Esophagus squamous epithelium (tissue), 5 donors: Measurements from ENCODE around the gene ANKLE1. TPM values are rescaled to one million over a fixed set of nuclear protein-coding genes. Genes with fewer than 3 reads are reported as not detected.

Experiments used
- DNase-seq: peaks from one replicate; lab custom pipeline; 2025; lab: John Stamatoyannopoulos, UW
- H3K27ac ChIP-seq, 4 donors: fragments of 200-600 bp; sonication (generic); one replicate each; pipeline ENCODE4 v1.5.1; 2016 to 2019; ENCODE audit warnings: mild to moderate bottlenecking in 1 of 4
- H3K27me3 ChIP-seq, 4 donors: fragments of 200-600 bp; sonication (generic); 1 replicate in 3 of 4; 2 replicates in 1 of 4; pipeline versions ENCODE4 v1.5.1 to v1.6.0; 2017 to 2021; ENCODE audit warnings: antibody characterized with exemption in 1 of 4
- H3K36me3 ChIP-seq, 3 donors: fragments of 200-600 bp; sonication (generic); one replicate each; pipeline ENCODE4 v1.5.1; 2016 to 2019
- H3K4me1 ChIP-seq, 3 donors: fragments of 200-600 bp; sonication (generic); one replicate each; pipeline ENCODE4 v1.5.1; 2017 to 2019
- H3K4me3 ChIP-seq, 4 donors: fragments of 200-600 bp; sonication (generic); 1 replicate in 3 of 4; 2 replicates in 1 of 4; pipeline ENCODE4 v1.5.1; 2016 to 2019; ENCODE audit warnings: mild to moderate bottlenecking in 2 of 4, moderate library complexity in 1 of 4
- H3K9me3 ChIP-seq, 3 donors: fragments of 200-600 bp; sonication (generic); one replicate each; pipeline ENCODE4 v1.5.1; 2016 to 2019
- CTCF ChIP-seq, 6 experiments: fragments of 450-650 bp in 4 of 6; fragments of 200-600 bp in 2 of 6; sonication (generic) in 2 of 6; IDR thresholded peaks; one replicate each; pipeline ENCODE4 v1.5.1; 2016 to 2019; ENCODE audit warnings: antibody characterized with exemption in 6 of 6, mild to moderate bottlenecking in 4 of 6, moderate library complexity in 4 of 6
- POLR2A ChIP-seq, 4 donors: fragments of 450-650 bp; IDR thresholded peaks; one replicate each; pipeline ENCODE4 v1.6.1; 2017; ENCODE audit warnings: antibody characterized with exemption in 4 of 4, mild to moderate bottlenecking in 4 of 4, moderate library complexity in 3 of 4
- WGBS, 2 donors: methylation state at CpG; one replicate each; pipeline ENCODE4 v1.1.5; 2018; 5-methylcytosine and 5-hydroxymethylcytosine counted together
- intact Hi-C: fragments of 100-400 bp; cut with DNase I; formaldehyde crosslinking; loops from one replicate; pipeline ENCODE4 v1.15.0; 2022
- total RNA-seq, 4 donors: library from RNA; depleted of rRNA; stranded (reverse); fragments of >200 nt; gene quantifications; one replicate each; pipeline ENCODE4 v1.1.0, GENCODE V29; 2016
- donor health status: DM: yes; HTN: yes; CAD: no.

ANKLE1 gene
- total RNA-seq, 4 donors from 2014 or later, result 0.12 to 0.57 (median 0.22) TPM; not detected in 1

GRCh38 chr19:17303940-17304267, 22.2 kb downstream of the ANKLE1 start:
- Histone ChIP-seq H3K36me3 (peaks cover 0 to 16% (median 0%) of the 10 kb centered on the region in 3 donors), H3K4me1 (peaks cover 18 to 72% (median 40%) of the 10 kb centered on the region in 3 donors), H3K27ac (peak overlapping the region in 3 of 4 donors; percentile 90 to 94 (median 90)), H3K27me3 (no peaks in the 10 kb centered on the region), H3K4me3 (peak overlapping the region in 2 of 4 donors; percentile 80 to 82), H3K9me3 (no peaks in the 10 kb centered on the region)
- intact Hi-C loops, result no loop called here
- no peak for DNase-seq
- 56 to 71% methylated on average over 4 to 12 of the region's 12 CpGs for WGBS, 2 donors
- TF ChIP-seq CTCF (IDR thresholded peaks at IDR 0.05) (no peak), POLR2A (IDR thresholded peaks at IDR 0.05) (no peak)

- Histone ChIP-seq H3K36me3 (peaks cover 0 to 16% (median 0%) of the 10 kb centered on the region in 3 donors), H3K27ac (peak overlapping the region; percentile 84 to 94 (median 90)), H3K9me3 (no peaks in the 10 kb centered on the region), H3K27me3 (no peaks in the 10 kb centered on the region), H3K4me3 (peak overlapping the region in 2 of 4 donors; percentile 63 to 70), H3K4me1 (peaks cover 21 to 74% (median 41%) of the 10 kb centered on the region in 3 donors)
- intact Hi-C loops, result no loop called here
- no peak for DNase-seq
- TF ChIP-seq CTCF (IDR thresholded peaks at IDR 0.05) (no peak), POLR2A (IDR thresholded peaks at IDR 0.05) (no peak)
- 53 to 60% methylated on average over 12 of the region's 12 CpGs for WGBS, 2 donors
Observed at GRCh38 chr19:17304386-17305215, 22.9 kb downstream of the ANKLE1 start.

GRCh38 chr19:17305216-17305516, 23.5 kb downstream of the ANKLE1 start:
- Histone ChIP-seq H3K36me3 (peaks cover 0 to 13% (median 0%) of the 10 kb centered on the region in 3 donors), H3K9me3 (no peaks in the 10 kb centered on the region), H3K4me1 (peaks cover 26 to 79% (median 43%) of the 10 kb centered on the region in 3 donors), H3K27ac (peak overlapping the region; percentile 84 to 94 (median 90)), H3K4me3 (peak overlapping the region; percentile 46 to 75 (median 66)), H3K27me3 (no peaks in the 10 kb centered on the region)
- DNase-seq, result no peak
- TF ChIP-seq POLR2A (IDR thresholded peaks at IDR 0.05), result no peak
- no peak for TF ChIP-seq CTCF (IDR thresholded peaks at IDR 0.05)
- 0% methylated on average over 1 of the region's 7 CpGs for WGBS, 2 donors
- intact Hi-C loops, result no loop called here

- WGBS, 2 donors, result 0% methylated on average over 1 to 7 of the region's 55 CpGs
- intact Hi-C loops, result no loop called here
- no peaks in the 10 kb centered on the region for H3K9me3 ChIP-seq
- peak; percentile 95 for DNase-seq
- no peaks in the 10 kb centered on the region for H3K27me3 ChIP-seq
- H3K36me3 ChIP-seq, result peaks cover 0 to 8% (median 0%) of the 10 kb centered on the region in 3 donors
- H3K4me1 ChIP-seq, result peaks cover 32 to 84% (median 48%) of the 10 kb centered on the region in 3 donors
- H3K27ac ChIP-seq, result peak within 1 kb of the TSS; percentile 84 to 94 (median 90)
- peak within 1 kb of the TSS; percentile 46 to 75 (median 66) for H3K4me3 ChIP-seq
- TF ChIP-seq POLR2A (IDR thresholded peaks at IDR 0.05), result peak in 3 of 4 donors; percentile 33 to 76 (median 67)
- peak; percentile 66 to 92 (median 88) for TF ChIP-seq CTCF (IDR thresholded peaks at IDR 0.05)
Observed at GRCh38 chr19:17305517-17306284, 24.0 kb downstream of the ANKLE1 start, which contains the start of gene MRPL34. Gene MRPL34 (plus strand): TSS chr19:17305872. CDS start chr19:17305893, 21 bp downstream.
